PC-3 (cell line): ENCODE data around the gene CPEB2. TPM values are rescaled to one million over a fixed set of nuclear protein-coding genes. Genes with fewer than 3 reads are reported as not detected.

ENCODE experiments used
- ATAC-seq: fragments of 200-7000 bp; cut with Tn5 transposase; 2 replicates; pipeline ENCODE4 v1.9.1; 2020; ENCODE audit warnings: mild to moderate bottlenecking, moderate library complexity
- BruUV-seq: library from RNA; stranded (reverse); fragments of 400-500 nt; replicated peaks from 2 replicates; lab custom pipeline; 2021; lab: Mats Ljungman, UMichigan
- CTCF ChIA-PET: fragments of 300-600 bp; sonication (Branson Sonifier 250); formaldehyde crosslinking; loops from one replicate; lab custom pipeline; 2022; ENCODE audit warnings: antibody characterized with exemption; lab: Charles Lee
- POLR2A ChIA-PET: fragments of 300-600 bp; sonication (Branson Sonifier 250); formaldehyde crosslinking; loops from one replicate; lab custom pipeline; 2022; ENCODE audit warnings: antibody characterized with exemption; ENCODE audit not compliant: unreplicated experiment; lab: Charles Lee
- DNase-seq: peaks from one replicate; pipeline ENCODE4 v3.0.0-alpha.2; 2015
- H2AFZ ChIP-seq: fragments of 300-600 bp; sonication (generic); 2 replicates; pipeline ENCODE4 v1.6.0; 2016; ENCODE audit warnings: antibody characterized with exemption, low read length
- H3F3A ChIP-seq: fragments of 300-600 bp; sonication (generic); one replicate; pipeline ENCODE4 v1.6.0; 2017; ENCODE audit warnings: antibody characterized with exemption, low read length, control low read depth, mild to moderate bottlenecking; ENCODE audit not compliant: unreplicated experiment
- H3K27ac ChIP-seq: fragments of 300-600 bp; sonication (generic); 2 replicates; pipeline ENCODE4 v1.5.1; 2016; ENCODE audit warnings: mild to moderate bottlenecking, low read length
- H3K27me3 ChIP-seq: fragments of 300-600 bp; sonication (generic); 2 replicates; pipeline ENCODE4 v1.6.1; 2016; ENCODE audit warnings: low read length, mixed read lengths
- H3K36me3 ChIP-seq: fragments of 300-600 bp; sonication (generic); 2 replicates; pipeline ENCODE4 v1.6.1; 2016; ENCODE audit warnings: low read depth, mixed run types, low read length, mixed read lengths
- H3K4me1 ChIP-seq: fragments of 300-600 bp; sonication (generic); 2 replicates; pipeline ENCODE4 v1.5.1; 2016; ENCODE audit warnings: low read length; ENCODE audit not compliant: insufficient read depth
- H3K4me2 ChIP-seq: fragments of 300-600 bp; sonication (generic); 2 replicates; pipeline ENCODE4 v1.6.0; 2016; ENCODE audit warnings: low read length
- H3K4me3 ChIP-seq: fragments of 300-600 bp; sonication (generic); 2 replicates; pipeline ENCODE4 v1.5.1; 2016; ENCODE audit warnings: mild to moderate bottlenecking, low read length, mixed read lengths
- H3K79me2 ChIP-seq: fragments of 300-600 bp; sonication (generic); 2 replicates; pipeline ENCODE4 v1.6.1; 2017; ENCODE audit warnings: low read length, mixed read lengths
- H3K9ac ChIP-seq: fragments of 300-600 bp; sonication (generic); 2 replicates; pipeline ENCODE4 v1.6.0; 2016; ENCODE audit warnings: mild to moderate bottlenecking, low read length
- H3K9me2 ChIP-seq: fragments of 300-600 bp; sonication (generic); replicated peaks from 2 replicates; pipeline ENCODE4 v1.6.1; 2016; ENCODE audit warnings: mixed run types, low read length, mixed read lengths
- H3K9me3 ChIP-seq: fragments of 300-600 bp; sonication (generic); 2 replicates; pipeline ENCODE4 v1.6.1; 2016; ENCODE audit warnings: low read length, mixed read lengths
- H4K20me1 ChIP-seq: fragments of 300-600 bp; sonication (generic); 2 replicates; pipeline ENCODE4 v1.6.1; 2016; ENCODE audit warnings: low read length, mixed read lengths
- EZH2 ChIP-seq: fragments of 300-600 bp; sonication (generic); IDR thresholded peaks from one replicate; pipeline ENCODE4 v1.6.1; 2017; ENCODE audit warnings: antibody characterized with exemption, mild to moderate bottlenecking, low read length; ENCODE audit not compliant: unreplicated experiment
- EZH2phosphoT487 ChIP-seq: fragments of 300-600 bp; sonication (generic); IDR thresholded peaks from 2 replicates; pipeline ENCODE4 v1.6.1; 2018; ENCODE audit warnings: mild to moderate bottlenecking, antibody characterized with exemption, low read length, borderline replicate concordance
- intact Hi-C: fragments of 100-400 bp; cut with micrococcal nuclease; formaldehyde crosslinking; loops from 2 replicates; pipeline ENCODE4 v1.9.0; 2023
- total RNA-seq: library from RNA; depleted of rRNA; stranded (reverse); fragments of >200 nt; gene quantifications from 2 replicates; pipeline ENCODE4 v1.2.3, GENCODE V29; 2014
- TF ChIP-seq, protein P1 (sequence below): fragments of 300-600 bp; sonication (generic); conservative IDR thresholded peaks from 2 replicates; pipeline ENCODE4 v1.5.1; 2017; ENCODE audit warnings: antibody characterized with exemption, low read depth, mild to moderate bottlenecking, low read length

CPEB2 gene
- total RNA-seq, 1 experiment from 2014 or later: 1.8 TPM

DNA sequence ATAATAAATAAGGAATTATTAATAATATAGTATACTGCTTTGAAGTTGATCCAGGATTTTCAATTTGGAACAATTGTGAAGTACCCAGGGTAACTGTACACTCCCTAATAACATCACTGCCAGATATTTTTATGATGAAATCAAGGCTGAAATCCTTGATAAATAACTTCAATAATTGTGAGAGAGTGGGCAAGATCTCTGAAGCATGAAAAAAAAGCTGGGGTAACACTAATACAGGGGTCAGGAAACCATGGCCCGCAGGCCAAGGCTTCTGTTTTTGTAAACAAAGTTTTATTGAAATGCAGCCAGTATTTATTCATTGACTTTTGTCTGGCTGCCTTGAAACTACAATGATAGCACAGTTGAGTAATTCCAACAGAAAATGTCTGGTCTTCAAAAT, 41.6 kb downstream of the CPEB2 start:
- H3K9me2 ChIP-seq: no peaks in the 10 kb centered on the region
- no peak overlapping the region for H2AFZ ChIP-seq
- no peak overlapping the region for H3K9ac ChIP-seq
- no peaks in the 10 kb centered on the region for H3F3A ChIP-seq
- no peaks in the 10 kb centered on the region for H4K20me1 ChIP-seq
- ChIA-PET POLR2A (no interaction called here), CTCF (no interaction called here)
- no peaks in the 10 kb centered on the region for H3K79me2 ChIP-seq
- BruUV-seq: no TSS peak
- no peaks in the 10 kb centered on the region for H3K9me3 ChIP-seq
- no peak for DNase-seq
- no peak overlapping the region for H3K4me3 ChIP-seq
- no peaks in the 10 kb centered on the region for H3K36me3 ChIP-seq
- peaks cover 12% of the 10 kb centered on the region for H3K4me1 ChIP-seq
- no peaks in the 10 kb centered on the region for H3K27me3 ChIP-seq
- no peak overlapping the region for H3K4me2 ChIP-seq
- H3K27ac ChIP-seq: no peak overlapping the region
- intact Hi-C loops: no loop called here
- TF ChIP-seq, protein P1, sequence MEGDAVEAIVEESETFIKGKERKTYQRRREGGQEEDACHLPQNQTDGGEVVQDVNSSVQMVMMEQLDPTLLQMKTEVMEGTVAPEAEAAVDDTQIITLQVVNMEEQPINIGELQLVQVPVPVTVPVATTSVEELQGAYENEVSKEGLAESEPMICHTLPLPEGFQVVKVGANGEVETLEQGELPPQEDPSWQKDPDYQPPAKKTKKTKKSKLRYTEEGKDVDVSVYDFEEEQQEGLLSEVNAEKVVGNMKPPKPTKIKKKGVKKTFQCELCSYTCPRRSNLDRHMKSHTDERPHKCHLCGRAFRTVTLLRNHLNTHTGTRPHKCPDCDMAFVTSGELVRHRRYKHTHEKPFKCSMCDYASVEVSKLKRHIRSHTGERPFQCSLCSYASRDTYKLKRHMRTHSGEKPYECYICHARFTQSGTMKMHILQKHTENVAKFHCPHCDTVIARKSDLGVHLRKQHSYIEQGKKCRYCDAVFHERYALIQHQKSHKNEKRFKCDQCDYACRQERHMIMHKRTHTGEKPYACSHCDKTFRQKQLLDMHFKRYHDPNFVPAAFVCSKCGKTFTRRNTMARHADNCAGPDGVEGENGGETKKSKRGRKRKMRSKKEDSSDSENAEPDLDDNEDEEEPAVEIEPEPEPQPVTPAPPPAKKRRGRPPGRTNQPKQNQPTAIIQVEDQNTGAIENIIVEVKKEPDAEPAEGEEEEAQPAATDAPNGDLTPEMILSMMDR: no peak
- ATAC-seq: no peak

DNA sequence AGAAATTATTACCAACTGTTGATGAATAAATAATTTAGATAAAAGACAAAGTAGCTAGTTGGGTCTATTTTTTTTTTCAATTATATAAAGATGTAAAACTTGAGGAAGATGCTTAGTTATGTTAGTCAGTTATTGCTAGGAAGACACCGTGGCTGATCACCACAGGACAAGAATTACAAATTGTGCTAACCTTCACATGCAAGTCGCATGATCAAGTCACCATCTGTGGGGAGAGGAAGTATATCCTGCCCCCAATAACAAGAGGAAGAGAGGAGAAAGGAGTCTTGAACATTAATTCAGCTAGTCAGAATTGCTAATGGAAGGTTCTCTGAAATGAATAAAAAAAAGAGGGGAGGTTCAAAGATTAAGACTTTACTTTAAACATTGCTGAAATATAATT, 52.3 kb downstream of the CPEB2 start:
- TF ChIP-seq EZH2phosphoT487: no peak
- TF ChIP-seq, protein P1: no peak
- no peak for TF ChIP-seq EZH2
- no peak for ATAC-seq
- no peak for DNase-seq
- intact Hi-C loops: no loop called here
- no TSS peak for BruUV-seq
- H3K9me2 ChIP-seq: no peaks in the 10 kb centered on the region
- H2AFZ ChIP-seq: no peak overlapping the region
- H3K4me1 ChIP-seq: no peaks in the 10 kb centered on the region
- H3K9me3 ChIP-seq: no peaks in the 10 kb centered on the region
- H3K79me2 ChIP-seq: no peaks in the 10 kb centered on the region
- POLR2A ChIA-PET: no interaction called here
- no peak overlapping the region for H3K4me2 ChIP-seq
- no peak overlapping the region for H3K4me3 ChIP-seq
- H3K27me3 ChIP-seq: no peaks in the 10 kb centered on the region
- H3F3A ChIP-seq: no peaks in the 10 kb centered on the region
- CTCF ChIA-PET: no interaction called here
- H3K9ac ChIP-seq: no peak overlapping the region
- peaks cover 4% of the 10 kb centered on the region for H3K36me3 ChIP-seq
- H4K20me1 ChIP-seq: no peaks in the 10 kb centered on the region
- no peak overlapping the region for H3K27ac ChIP-seq

GRCh38 chr4:15060213-15060612, 57.9 kb downstream of the CPEB2 start:
- H3K36me3 ChIP-seq: peaks cover 4% of the 10 kb centered on the region
- ATAC-seq: no peak

More at GRCh38 chr4:15060213-15060612, 57.9 kb downstream of the CPEB2 start:
- Histone ChIP-seq H3F3A (no peaks in the 10 kb centered on the region), H3K9me2 (no peaks in the 10 kb centered on the region), H3K79me2 (no peaks in the 10 kb centered on the region), H3K9me3 (no peaks in the 10 kb centered on the region), H3K9ac (no peak overlapping the region), H3K27me3 (no peaks in the 10 kb centered on the region), H4K20me1 (no peaks in the 10 kb centered on the region), H2AFZ (no peak overlapping the region), H3K27ac (no peak overlapping the region), H3K4me2 (no peak overlapping the region), H3K4me1 (no peaks in the 10 kb centered on the region), H3K4me3 (no peak overlapping the region)
- no peak for DNase-seq
- intact Hi-C loops: no loop called here
- no TSS peak for BruUV-seq
- TF ChIP-seq EZH2 (no peak), EZH2phosphoT487 (no peak)
- TF ChIP-seq, protein P1: no peak
- ChIA-PET CTCF (no interaction called here), POLR2A (no interaction called here)
